ENCODE measurements around the gene FAM222B.

FAM222B gene

DNA sequence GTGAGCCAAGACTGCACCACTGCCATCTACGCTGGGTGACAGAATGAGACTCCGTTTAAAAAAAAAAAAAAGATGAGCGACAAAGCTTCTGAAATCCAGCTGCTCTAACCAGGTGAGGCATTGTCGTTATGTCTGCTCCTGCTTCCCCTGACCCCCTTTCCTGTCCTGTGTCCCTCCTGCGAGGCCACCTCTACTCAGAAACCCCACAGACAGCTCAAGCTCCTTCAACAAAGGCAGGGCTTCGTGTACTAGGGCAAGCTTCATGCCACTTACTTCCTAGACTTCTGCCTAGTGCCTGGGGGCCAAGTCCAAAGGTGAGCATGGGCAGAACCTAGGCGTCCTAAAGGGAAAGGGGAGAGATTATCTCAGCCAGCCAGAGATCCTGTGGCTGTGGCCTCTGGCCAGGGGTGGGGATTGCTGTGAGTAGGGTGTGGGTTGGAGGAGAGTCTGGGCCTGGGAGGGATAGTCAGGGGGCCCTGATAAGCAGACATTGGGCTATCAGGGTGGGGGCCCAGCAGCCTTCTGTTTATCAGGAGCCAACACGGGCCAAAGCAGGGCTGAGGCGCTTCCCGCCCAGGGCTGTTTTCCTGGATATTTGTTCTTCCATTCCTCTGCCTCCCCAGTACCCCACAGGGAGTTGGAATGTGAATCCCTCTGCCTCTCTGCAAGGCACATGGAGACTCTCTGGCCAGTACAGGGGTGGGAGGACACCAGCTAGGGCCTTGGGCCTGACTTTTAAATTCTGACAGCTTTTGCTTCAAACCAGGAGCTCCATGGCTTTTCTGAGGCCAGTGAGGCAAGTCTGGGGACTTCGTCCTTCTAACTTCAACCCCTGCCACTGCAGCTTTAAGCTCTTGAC, 22.6 kb upstream of the FAM222B start:
- H3K27me3 ChIP-seq (ENCODE audit: insufficient read depth, low read length) = no peaks in the 10 kb centered on the region
- H3K36me3 ChIP-seq (ENCODE audit: insufficient read depth, low read depth, low read length) = peaks cover 13% of the 10 kb centered on the region
- no peaks in the 10 kb centered on the region for H3K9me3 ChIP-seq (ENCODE audit: insufficient read depth, low read depth, low read length)
- H3K27ac ChIP-seq (ENCODE audit: low read length) = no peak overlapping the region
- peaks cover 2% of the 10 kb centered on the region; the same call in 1 of the 2 replicates for H3K4me1 ChIP-seq (ENCODE audit: insufficient read depth, low read length)
- no peak overlapping the region; the same call in 1 of the 2 replicates for H3K9ac ChIP-seq (ENCODE audit: low read depth, low read length)
- no peak overlapping the region for H3K4me3 ChIP-seq (ENCODE audit: low read length)

DNA sequence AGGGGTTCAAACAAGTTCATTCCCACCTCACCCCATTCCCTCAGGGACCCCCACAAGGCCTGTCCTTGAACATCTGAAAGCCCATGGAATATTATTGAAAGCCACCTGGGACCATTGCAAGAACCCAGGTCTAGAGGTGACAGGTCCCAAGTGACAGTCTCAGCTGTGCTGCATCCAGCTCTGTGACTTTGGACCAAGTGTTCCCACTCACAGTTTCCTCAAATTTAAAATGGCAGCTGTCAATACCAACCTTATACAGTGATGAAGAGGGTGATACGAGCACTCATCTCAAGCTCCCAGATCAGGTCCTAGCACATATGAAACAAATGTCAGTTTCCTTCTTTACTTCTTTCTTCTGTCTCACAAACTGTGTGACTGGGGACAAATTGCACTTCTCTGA, 21.4 kb upstream of the FAM222B start:
- no peak overlapping the region for H3K9ac ChIP-seq (ENCODE audit: low read depth, low read length)

GRCh38 chr17:28862561-28862960, 20.0 kb upstream of the FAM222B start:
- no peak overlapping the region for H3K27ac ChIP-seq (ENCODE audit: low read length)
- peaks cover 39% of the 10 kb centered on the region for H3K36me3 ChIP-seq (ENCODE audit: insufficient read depth, low read depth, low read length)
- H3K9ac ChIP-seq (ENCODE audit: low read depth, low read length) = no peak overlapping the region
- no peaks in the 10 kb centered on the region for H3K27me3 ChIP-seq (ENCODE audit: insufficient read depth, low read length)
- H3K9me3 ChIP-seq (ENCODE audit: insufficient read depth, low read depth, low read length) = no peaks in the 10 kb centered on the region
- H3K4me3 ChIP-seq (ENCODE audit: low read length) = no peak overlapping the region
- H3K4me1 ChIP-seq (ENCODE audit: insufficient read depth, low read length) = peaks cover 2% of the 10 kb centered on the region; the same call in 1 of the 2 replicates

More for the DNA sequence above, 21.4 kb upstream of the FAM222B start:
- no peak overlapping the region for H3K4me3 ChIP-seq (ENCODE audit: low read length)
- no peaks in the 10 kb centered on the region for H3K9me3 ChIP-seq (ENCODE audit: insufficient read depth, low read depth, low read length)
- no peak overlapping the region for H3K27ac ChIP-seq (ENCODE audit: low read length)
- H3K27me3 ChIP-seq (ENCODE audit: insufficient read depth, low read length) = no peaks in the 10 kb centered on the region
- H3K4me1 ChIP-seq (ENCODE audit: insufficient read depth, low read length) = peaks cover 2% of the 10 kb centered on the region; the same call in 1 of the 2 replicates
- peaks cover 25% of the 10 kb centered on the region for H3K36me3 ChIP-seq (ENCODE audit: insufficient read depth, low read depth, low read length)

DNA sequence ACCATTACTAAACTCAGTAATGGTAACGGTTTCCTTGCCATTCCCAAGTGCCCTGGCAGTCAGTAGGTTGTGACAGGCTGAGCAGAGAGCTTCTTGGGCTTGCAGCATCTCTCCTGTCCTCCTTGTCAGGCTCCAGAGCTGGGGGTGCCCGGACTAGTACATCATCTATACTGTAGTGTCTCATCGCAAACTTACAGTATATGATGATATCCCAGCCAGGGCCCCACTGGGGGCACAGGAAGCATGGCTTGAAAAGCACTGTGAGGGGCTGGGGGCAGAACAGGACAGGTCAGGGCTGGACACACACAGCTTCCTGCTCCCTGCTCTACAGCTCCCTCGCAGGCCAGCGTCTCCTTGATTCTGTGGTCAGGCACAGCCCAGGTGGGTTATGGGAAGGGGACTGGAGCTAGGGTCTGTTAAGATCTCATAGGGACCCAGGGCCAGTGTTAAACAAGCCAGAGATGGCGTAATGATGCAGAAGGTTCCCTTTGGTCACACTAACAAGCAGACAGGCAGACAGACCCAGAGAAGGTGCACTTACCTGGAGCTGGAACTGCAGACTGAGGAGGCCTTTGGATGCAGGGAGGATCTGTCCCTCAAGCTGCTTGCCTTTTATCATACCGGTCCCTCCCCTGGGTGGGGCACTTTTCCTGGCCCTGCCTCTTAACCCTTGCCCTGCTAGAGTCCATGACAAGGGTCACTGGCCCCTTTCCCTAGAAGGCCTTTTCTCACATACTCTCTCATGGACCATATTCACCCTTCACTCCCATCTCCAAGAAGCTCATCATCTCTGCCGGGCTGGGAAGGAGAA, 19.0 kb upstream of the FAM222B start:
- Histone ChIP-seq H3K27me3 (ENCODE audit: insufficient read depth, low read length) (no peaks in the 10 kb centered on the region), H3K4me3 (ENCODE audit: low read length) (no peak overlapping the region)

GRCh38 chr17:28860363-28860808, 17.8 kb upstream of the FAM222B start:
- no peak overlapping the region for H3K27ac ChIP-seq (ENCODE audit: low read length)
- H3K9me3 ChIP-seq (ENCODE audit: insufficient read depth, low read depth, low read length) = no peaks in the 10 kb centered on the region
- H3K4me1 ChIP-seq (ENCODE audit: insufficient read depth, low read length) = peaks cover 5% of the 10 kb centered on the region; the same call in 1 of the 2 replicates
- no peak overlapping the region for H3K4me3 ChIP-seq (ENCODE audit: low read length)
- no peaks in the 10 kb centered on the region for H3K27me3 ChIP-seq (ENCODE audit: insufficient read depth, low read length)
- peaks cover 47% of the 10 kb centered on the region for H3K36me3 ChIP-seq (ENCODE audit: insufficient read depth, low read depth, low read length)
- no peak overlapping the region for H3K9ac ChIP-seq (ENCODE audit: low read depth, low read length)

More for the DNA sequence above, 19.0 kb upstream of the FAM222B start:
- H3K9me3 ChIP-seq (ENCODE audit: insufficient read depth, low read depth, low read length) = no peaks in the 10 kb centered on the region
- H3K36me3 ChIP-seq (ENCODE audit: insufficient read depth, low read depth, low read length) = peaks cover 42% of the 10 kb centered on the region
- no peak overlapping the region for H3K9ac ChIP-seq (ENCODE audit: low read depth, low read length)
- H3K4me1 ChIP-seq (ENCODE audit: insufficient read depth, low read length) = peaks cover 2% of the 10 kb centered on the region; the same call in 1 of the 2 replicates
- H3K27ac ChIP-seq (ENCODE audit: low read length) = no peak overlapping the region

- no peak overlapping the region for H3K27ac ChIP-seq (ENCODE audit: low read length)
- no peak overlapping the region for H3K4me3 ChIP-seq (ENCODE audit: low read length)
- H3K36me3 ChIP-seq (ENCODE audit: insufficient read depth, low read depth, low read length) = peaks cover 47% of the 10 kb centered on the region
- H3K4me1 ChIP-seq (ENCODE audit: insufficient read depth, low read length) = 0 out of 2 replicates have a peak, but pooled peaks cover 3% of the 10 kb centered on the region
- H3K27me3 ChIP-seq (ENCODE audit: insufficient read depth, low read length) = no peaks in the 10 kb centered on the region
- no peaks in the 10 kb centered on the region for H3K9me3 ChIP-seq (ENCODE audit: insufficient read depth, low read depth, low read length)
- no peak overlapping the region for H3K9ac ChIP-seq (ENCODE audit: low read depth, low read length)
Observed at GRCh38 chr17:28858801-28859355, 16.3 kb upstream of the FAM222B start.

- Histone ChIP-seq H3K27ac (ENCODE audit: low read length) (no peak overlapping the region), H3K4me3 (ENCODE audit: low read length) (no peak overlapping the region), H3K27me3 (ENCODE audit: insufficient read depth, low read length) (no peaks in the 10 kb centered on the region), H3K4me1 (ENCODE audit: insufficient read depth, low read length) (0 out of 2 replicates have a peak, but pooled peaks cover 3% of the 10 kb centered on the region), H3K9me3 (ENCODE audit: insufficient read depth, low read depth, low read length) (no peaks in the 10 kb centered on the region), H3K9ac (ENCODE audit: low read depth, low read length) (no peak overlapping the region), H3K36me3 (ENCODE audit: insufficient read depth, low read depth, low read length) (peaks cover 47% of the 10 kb centered on the region)
Observed at GRCh38 chr17:28857905-28858800, 15.6 kb upstream of the FAM222B start.

DNA sequence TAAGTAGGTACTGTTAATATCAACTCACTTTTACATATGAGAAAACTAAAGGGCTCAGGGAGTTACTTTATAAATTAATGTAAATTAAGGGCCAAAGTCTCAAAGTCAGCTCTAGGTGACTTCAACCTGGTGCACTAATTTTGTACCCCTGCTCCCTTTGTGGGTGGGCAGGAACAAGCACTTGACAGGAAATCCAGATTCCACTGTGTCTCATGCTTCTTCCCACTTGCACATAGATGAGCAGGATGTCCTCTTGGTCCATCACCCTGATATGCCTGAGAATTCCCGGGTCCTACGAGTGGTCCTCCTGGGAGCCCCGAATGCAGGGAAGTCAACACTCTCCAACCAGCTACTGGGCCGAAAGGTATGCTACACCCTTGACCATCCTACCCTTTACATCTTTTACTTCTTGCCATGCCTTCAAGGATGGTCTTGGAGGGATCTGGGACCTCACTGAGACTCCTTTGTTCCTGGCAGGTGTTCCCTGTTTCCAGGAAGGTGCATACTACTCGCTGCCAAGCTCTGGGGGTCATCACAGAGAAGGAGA, 13.5 kb upstream of the FAM222B start:
- Histone ChIP-seq H3K4me1 (ENCODE audit: insufficient read depth, low read length) (0 out of 2 replicates have a peak, but pooled peaks cover 3% of the 10 kb centered on the region), H3K27me3 (ENCODE audit: insufficient read depth, low read length) (no peaks in the 10 kb centered on the region), H3K9me3 (ENCODE audit: insufficient read depth, low read depth, low read length) (no peaks in the 10 kb centered on the region), H3K9ac (ENCODE audit: low read depth, low read length) (no peak overlapping the region), H3K36me3 (ENCODE audit: insufficient read depth, low read depth, low read length) (peaks cover 40% of the 10 kb centered on the region), H3K4me3 (ENCODE audit: low read length) (no peak overlapping the region), H3K27ac (ENCODE audit: low read length) (no peak overlapping the region)

GRCh38 chr17:28855336-28855679, 12.7 kb upstream of the FAM222B start:
- Histone ChIP-seq H3K9me3 (ENCODE audit: insufficient read depth, low read depth, low read length) (no peaks in the 10 kb centered on the region), H3K27ac (ENCODE audit: low read length) (peak overlapping the region; percentile 24), H3K4me1 (ENCODE audit: insufficient read depth, low read length) (0 out of 2 replicates have a peak, but pooled peaks cover 3% of the 10 kb centered on the region), H3K36me3 (ENCODE audit: insufficient read depth, low read depth, low read length) (peaks cover 35% of the 10 kb centered on the region), H3K9ac (ENCODE audit: low read depth, low read length) (peak overlapping the region; percentile 88; the same call in 1 of the 2 replicates), H3K4me3 (ENCODE audit: low read length) (peak overlapping the region; percentile 89), H3K27me3 (ENCODE audit: insufficient read depth, low read length) (no peaks in the 10 kb centered on the region)

DNA sequence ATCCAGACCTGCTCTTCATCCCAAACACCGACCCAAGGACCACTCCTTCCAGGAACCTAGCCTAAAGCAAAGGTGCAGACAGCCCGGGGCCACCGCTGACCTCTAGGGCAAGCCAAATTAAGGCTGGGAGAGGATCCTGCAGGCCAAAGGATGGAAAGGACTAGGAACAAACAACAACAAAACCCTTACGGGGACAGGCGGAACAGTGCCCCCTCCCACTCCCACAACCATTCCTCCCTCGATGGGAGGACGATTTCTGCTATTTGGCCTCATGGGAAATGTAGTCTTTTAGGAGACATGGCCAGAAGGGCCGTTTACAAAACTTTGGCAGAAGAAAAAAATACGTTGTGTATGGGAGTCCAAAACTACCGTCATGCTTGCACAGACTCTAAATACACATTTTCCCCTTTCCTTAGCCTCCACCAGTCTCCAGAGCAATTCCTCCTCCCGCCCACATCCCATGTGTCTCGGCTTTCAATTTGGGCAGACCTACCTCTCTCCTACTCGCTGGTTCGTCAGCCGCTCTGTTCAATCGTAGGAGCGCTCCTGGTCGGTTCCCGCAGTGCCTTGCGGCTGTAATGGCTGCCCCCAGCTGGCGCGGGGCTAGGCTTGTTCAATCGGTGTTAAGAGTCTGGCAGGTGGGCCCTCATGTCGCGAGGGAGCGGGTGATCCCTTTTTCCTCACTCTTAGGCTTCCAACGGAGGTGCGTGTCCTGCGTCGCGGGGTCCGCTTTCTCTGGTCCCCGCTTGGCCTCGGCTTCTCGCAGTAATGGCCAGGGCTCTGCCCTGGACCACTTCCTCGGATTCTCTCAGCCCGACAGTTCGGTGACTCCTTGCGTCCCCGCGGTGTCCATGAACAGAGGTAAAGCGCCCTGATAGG, 12.1 kb upstream of the FAM222B start, which contains the start of gene ERAL1:
ERAL1 (plus strand) TSS at position 560 of the 879 bp plus-strand sequence; CDS start at position 579, 19 bp downstream.
- Histone ChIP-seq H3K27me3 (ENCODE audit: insufficient read depth, low read length) (no peaks in the 10 kb centered on the region), H3K4me3 (ENCODE audit: low read length) (peak within 1 kb of the TSS; percentile 89), H3K9me3 (ENCODE audit: insufficient read depth, low read depth, low read length) (no peaks in the 10 kb centered on the region), H3K4me1 (ENCODE audit: insufficient read depth, low read length) (0 out of 2 replicates have a peak, but pooled peaks cover 3% of the 10 kb centered on the region), H3K27ac (ENCODE audit: low read length) (peak within 1 kb of the TSS; percentile 40), H3K9ac (ENCODE audit: low read depth, low read length) (peak within 1 kb of the TSS; percentile 88), H3K36me3 (ENCODE audit: insufficient read depth, low read depth, low read length) (peaks cover 28% of the 10 kb centered on the region)
